NCI-H2196 treated with DMSO at 0.1 percent for 48 hours (cell line): Measurements from ENCODE around the gene HYAL1.
"Not testable (repeated sequence)": the region's sequence is repeated elsewhere in the genome, so short reads cannot be mapped to it uniquely, and the experiment has no call there.

ENCODE experiments used
- DNase-seq: peaks from one replicate; lab custom pipeline; 2025; ENCODE audit not compliant: unreplicated experiment; lab: John Stamatoyannopoulos, UW

HYAL1 gene

DNA sequence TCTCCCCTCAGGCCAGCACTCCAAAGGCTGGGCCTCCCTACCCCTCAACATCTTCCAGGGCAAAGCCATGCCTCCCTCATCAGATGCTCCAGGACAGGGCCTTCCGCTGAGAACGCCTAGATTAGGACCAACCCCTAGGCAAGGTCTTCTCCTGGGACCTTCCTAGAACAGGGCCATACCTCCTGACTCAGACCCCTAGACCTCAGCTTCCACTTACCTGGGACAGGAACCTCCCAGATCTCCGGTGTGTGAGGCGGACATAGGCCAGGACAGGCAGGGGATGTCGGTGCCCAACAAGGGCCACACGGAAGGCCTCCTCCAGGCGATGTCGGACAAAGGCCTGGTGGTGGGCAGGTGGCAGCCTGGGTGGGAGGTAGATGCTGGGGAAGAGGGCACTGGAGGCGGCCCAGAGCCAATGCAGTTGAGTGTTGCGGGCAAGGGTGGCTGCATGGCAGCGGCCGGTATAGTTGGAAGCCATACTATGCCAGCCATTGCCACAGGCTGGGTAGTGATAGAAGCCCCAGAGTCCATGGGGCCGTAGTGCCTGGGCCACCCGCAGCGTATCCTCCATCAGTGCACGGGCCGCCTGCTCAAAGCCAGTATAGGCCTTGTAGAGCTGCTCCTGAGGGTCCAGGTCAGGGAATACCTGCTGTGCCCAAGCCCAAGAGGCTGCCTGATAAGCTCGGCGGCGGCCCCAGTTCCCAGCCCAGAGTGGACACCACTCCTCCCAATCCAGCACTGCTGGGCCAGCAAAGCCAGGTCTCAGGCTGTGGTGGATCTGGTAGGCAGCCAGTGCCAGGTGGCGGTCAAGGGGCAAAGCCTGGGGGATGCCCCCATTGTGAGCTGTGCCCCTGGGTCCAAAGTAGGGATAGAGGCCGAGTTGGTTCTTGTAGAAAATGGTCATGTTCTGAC lies 8.6 kb downstream of the HYAL1 start:
- DNase-seq: no peak

DNA sequence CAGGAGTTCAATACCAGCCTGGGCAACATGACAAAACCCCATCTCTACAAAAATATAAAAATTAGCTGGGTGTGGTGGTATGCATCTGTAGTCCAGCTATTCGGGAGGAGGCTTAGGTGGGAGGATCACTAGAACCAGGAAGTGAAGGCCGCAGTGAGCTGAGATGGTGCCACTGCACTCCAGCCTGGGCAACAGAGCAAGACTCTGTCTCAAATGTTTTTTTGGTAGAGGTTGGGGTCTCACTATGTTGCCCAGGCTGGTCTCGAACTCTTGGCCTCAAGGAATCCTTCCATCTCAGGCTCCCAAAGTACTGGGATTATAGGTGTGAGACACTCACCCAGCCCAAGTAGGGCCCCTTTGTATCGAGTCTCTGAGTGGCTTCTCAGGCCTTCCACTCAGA lies 9.3 kb downstream of the HYAL1 start:
- no peak for DNase-seq

GRCh38 chr3:50293079-50293801 lies 10.1 kb downstream of the HYAL1 start:
- no peak for DNase-seq

DNA sequence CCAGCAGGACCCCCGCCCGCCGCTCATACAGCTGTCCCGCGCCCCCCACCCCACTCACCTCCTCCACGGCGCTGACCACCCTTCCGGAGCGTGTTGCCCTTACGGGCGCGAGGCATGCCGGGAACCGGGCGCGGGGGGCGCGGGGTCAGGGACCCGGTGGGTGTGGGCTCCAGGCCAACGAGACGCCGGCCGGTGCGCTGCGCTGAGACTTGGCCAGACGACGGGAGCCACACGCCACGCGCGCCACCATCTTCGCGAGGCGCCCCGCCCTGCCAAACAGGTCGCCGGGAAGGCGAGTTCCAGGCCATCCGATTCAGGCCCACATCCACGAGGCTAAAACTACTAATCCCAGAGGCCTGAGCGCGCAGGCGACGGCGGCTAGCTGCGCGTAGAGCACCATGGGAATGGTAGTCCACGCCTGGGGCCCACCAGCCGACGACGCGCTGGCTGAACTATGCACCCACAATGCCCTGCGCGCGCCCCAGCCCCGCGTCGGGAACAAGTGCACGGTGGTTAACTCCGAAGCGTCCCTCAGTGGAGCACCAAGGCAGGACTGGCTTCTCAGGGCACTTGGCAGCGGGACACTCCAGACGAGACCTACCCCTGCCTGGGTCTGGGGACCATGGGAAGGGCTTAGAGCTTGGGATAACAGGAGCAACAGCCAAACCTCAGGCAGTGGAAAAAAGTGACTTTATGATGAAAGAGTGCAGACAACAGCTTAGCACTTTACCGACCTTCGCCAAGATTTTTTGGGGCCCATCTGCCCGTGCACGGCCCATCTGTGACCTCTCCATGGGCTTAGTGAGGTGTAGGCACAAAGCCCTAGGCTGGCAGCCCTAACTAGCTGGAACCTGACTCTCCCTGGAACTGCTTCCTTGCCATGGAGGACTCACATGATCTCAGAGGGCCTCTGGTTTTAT lies 11.0 kb downstream of the HYAL1 start, which contains the start of gene IFRD2:
IFRD2 (minus strand) TSS at position 271 of the 920 bp plus-strand sequence; CDS start at position 116, 155 bp downstream.
- DNase-seq: peak; percentile 78

- DNase-seq: no peak
Observed at GRCh38 chr3:50290161-50290641, 13.2 kb downstream of the HYAL1 start.

DNA sequence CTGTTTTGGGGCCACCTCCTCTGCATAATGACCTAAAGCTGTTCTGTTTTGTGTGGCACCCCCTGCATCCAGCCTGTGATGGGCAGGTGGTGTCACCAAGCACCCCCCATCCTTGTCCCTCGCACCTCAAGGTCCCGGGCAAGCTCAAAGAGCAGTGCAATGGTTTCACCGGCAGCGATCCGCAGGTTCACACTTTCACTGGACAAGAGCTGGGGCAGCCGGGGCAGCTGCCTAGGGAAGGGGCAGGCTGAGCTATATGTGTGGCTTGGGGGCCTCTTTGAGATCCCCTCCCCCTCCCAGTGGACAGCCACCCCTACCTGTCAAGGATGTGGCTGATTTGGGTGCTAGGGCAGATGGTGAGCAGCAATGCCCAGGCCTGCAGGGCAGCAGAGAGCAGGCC lies 14.2 kb downstream of the HYAL1 start:
- no peak for DNase-seq

DNA sequence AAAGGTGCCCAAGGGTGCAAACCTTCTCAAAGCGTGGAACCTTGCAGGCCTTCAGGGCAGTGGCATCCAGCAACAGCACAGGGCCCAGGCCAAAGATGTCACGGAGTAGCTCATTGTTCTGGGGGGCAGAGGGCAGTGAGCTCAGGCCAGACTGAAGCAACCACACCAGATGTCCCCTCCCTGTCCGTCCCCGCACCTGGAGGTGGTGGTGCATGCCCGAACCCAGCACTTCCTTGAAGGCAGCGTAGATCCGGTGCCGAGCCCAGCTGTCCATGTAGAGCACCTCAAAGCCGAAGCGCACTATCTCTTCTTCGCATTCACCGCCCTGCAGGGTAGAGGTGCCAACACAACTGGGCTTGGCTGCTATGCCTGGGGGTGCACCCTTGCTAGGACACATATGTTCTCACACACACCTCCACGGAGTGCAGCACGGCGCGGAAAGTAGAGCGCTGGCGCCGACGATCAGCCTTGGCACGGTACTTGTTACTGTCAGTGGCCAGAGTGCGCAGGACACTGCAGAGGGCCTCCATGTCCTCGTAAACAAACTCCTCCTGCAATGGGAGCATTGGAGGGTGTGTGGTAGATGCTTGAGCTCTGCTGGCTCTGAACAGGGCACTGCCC lies 14.9 kb downstream of the HYAL1 start:
- DNase-seq: no peak

GRCh38 chr3:50287262-50287661 lies 16.1 kb downstream of the HYAL1 start:
- no peak for DNase-seq

- no peak for DNase-seq
Observed at GRCh38 chr3:50286322-50287227, 16.8 kb downstream of the HYAL1 start.

DNA sequence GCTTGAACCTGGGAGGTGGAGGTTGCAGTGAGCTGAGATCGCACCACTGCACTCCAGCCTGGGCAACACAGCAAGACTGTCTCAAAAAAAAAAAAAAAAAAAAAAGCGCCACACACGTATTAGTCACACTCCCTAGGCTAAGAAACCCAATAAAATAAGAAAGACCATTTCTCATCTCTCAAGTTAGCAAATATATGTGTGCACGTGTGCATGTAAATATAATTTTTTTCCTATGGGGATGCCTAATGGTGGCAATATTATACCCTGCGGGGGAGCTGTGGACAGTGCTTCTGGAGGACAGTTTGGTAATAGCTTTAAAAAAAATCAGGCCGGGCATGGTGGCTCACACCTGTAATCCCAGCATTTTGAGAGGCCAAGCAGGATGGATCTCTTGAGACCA lies 19.3 kb downstream of the HYAL1 start:
- not testable (repeated sequence) for DNase-seq

DNA sequence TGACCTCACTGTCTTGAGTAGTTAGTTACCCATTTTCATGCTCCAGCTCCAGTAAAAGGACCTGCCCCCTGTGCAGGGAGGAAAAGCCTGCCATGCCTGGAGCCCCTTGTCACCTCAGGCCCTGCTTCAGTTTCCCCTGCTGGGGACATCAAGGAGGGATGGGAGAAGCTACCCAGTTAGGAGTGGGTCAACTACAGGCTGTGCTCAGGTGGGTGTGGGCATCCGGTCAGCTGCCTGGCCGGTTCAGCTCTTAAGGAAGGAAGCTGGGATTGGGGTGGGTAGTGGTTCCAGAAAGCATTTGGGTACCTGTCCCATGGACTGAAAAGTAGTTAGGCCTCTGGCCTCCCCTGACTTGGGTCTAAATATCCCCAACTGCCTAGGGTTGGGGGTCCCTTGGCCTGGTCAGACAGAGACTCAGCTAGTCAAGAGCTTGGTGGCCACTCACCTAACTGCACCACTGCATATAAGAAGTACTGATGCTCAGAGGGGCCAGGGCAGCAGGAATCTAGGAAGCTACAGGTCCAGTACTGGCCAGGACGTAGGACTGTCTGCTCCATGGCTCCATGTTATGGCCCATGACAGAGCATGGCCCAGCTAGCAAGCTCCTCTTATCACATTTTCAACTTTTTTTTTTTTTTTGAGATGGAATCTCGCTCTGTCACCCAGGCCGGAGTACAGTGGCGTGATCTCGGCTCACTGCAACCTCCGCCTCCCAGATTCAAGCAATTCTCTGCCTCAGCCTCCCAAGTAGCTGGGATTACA lies 23.9 kb downstream of the HYAL1 start:
- no peak for DNase-seq

GRCh38 chr3:50278880-50279224 lies 24.5 kb downstream of the HYAL1 start, which contains the start of gene LSMEM2:
Gene LSMEM2 (plus strand): TSS chr3:50279087. CDS start chr3:50279114, 27 bp downstream.
- DNase-seq: no peak

DNA sequence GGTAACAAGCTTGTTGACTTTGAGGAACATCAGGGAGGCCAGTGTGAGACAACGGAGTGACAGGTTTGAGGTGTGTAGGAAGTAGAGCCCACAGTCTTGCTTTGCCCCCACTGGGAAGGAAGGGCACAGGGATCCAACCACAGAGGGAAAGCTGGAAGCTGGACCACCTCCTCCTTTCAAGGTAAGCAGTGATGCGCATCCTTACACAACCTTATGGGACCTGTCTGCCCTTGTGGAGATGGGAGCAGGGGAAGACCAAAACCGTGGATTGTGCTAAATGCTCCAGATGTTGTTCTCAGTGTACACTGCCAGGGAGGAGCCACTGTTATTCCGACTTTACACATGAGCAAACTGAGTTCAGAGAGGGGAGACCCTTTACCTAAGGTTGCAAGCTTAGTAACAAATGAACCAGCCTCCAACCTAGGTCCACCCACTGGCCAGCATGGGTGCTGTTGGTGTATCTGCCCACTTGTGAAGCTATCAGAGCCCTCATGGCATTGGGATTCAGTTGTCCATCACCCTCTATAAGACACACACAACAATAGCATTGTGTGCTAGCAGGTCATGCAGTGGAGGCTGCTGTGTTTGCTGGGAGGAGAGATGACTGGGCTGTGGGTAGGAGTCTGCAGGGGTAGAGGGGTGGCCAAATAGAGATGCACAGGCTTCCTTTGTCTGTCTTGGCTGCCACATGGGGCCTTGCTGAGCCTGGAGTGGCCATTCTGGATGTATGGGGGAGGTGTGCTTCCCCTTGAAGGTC lies 25.1 kb downstream of the HYAL1 start:
- DNase-seq: no peak

GRCh38 chr3:50276762-50277101 lies 26.6 kb downstream of the HYAL1 start:
- no peak for DNase-seq

DNA sequence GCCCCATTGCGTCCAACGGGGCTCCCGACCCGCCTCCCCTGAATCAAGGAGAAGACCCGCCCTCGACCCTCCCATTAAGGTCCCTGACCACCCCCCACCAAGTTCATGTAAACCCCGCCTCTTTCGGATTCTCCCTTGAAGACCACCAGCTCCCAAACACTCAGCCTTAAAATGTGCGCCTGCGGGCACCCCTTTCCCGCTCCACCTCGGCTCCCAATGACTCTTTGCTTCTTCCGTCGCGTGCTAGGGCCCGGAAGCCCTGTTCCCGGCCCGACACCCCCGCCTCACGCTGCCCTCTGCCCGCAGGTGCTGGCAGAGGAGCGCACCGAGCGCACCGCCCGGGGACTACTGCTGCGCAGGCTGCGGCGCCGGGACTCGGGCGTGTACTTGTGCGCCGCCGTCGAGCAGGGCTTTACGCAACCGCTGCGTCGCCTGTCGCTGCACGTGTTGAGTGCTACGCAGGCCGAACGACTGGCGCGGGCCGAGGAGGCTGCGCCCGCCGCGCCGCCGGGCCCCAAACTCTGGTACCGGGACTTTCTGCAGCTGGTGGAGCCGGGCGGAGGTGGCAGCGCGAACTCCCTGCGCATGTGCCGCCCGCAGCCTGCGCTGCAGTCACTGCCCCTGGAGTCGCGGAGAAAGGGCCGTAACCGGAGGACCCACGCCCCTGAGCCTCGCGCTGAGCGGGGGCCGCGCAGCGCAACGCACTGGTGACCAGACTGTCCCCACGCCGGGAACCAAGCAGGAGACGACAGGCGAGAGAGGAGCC lies 27.2 kb downstream of the HYAL1 start:
- no peak for DNase-seq

GRCh38 chr3:50275141-50275995 lies 28.0 kb downstream of the HYAL1 start:
- DNase-seq: no peak
